ENCODE data around the gene MUL1. TPM values are rescaled to one million over a fixed set of nuclear protein-coding genes. Genes with fewer than 3 reads are reported as not detected.
"Not testable (repeated sequence)": the region's sequence is repeated elsewhere in the genome, so short reads cannot be mapped to it uniquely, and the experiment has no call there.

The MUL1 gene
- total and polyA plus RNA-seq, 2 donors (not counting 1 experiment from before 2014, with no cell fraction given) = 25.7 to 26.9 TPM

GRCh38 chr1:20526267-20526666 lies 18.3 kb upstream of the MUL1 start:
- no peak overlapping the region for H3K4me3 ChIP-seq (replicated peaks in 1 of 4; ENCODE audit: control extremely low read depth in 1 of 4, insufficient read depth in 1 of 4, low read depth in 3 of 4, low read length in 4 of 4)
- no peak overlapping the region for H3K9ac ChIP-seq (ENCODE audit: insufficient read depth, low read length)
- H3K27ac ChIP-seq (ENCODE audit: insufficient read depth, low read length) = no peak overlapping the region
- H3K4me2 ChIP-seq (ENCODE audit: extremely low read depth, insufficient read depth, low read length) = no peak overlapping the region
- no peaks in the 10 kb centered on the region for H4K20me1 ChIP-seq (ENCODE audit: control insufficient read depth, extremely low read depth, insufficient read depth, low read length)
- no peaks in the 10 kb centered on the region for H3K4me1 ChIP-seq (ENCODE audit: control insufficient read depth, extremely low read depth, insufficient read depth, low read length)
- H3K36me3 ChIP-seq (ENCODE audit: control insufficient read depth, insufficient read depth, low read length) = no peaks in the 10 kb centered on the region
- no peak overlapping the region for H2AFZ ChIP-seq (ENCODE audit: low read length)
- TF ChIP-seq CTCF (conservative IDR thresholded peaks at IDR 0.05 in 1 of 2, IDR thresholded peaks at IDR 0.05 in 1 of 2; ENCODE audit: low read depth in 1 of 2, low read length in 2 of 2) (no peak), EZH2 (IDR thresholded peaks at IDR 0.05; ENCODE audit: low read length, missing control alignments) (peak; percentile 27)
- H3K27me3 ChIP-seq (ENCODE audit: control insufficient read depth, insufficient read depth, low read length) = peaks cover 10% of the 10 kb centered on the region
- no peaks in the 10 kb centered on the region for H3K9me3 ChIP-seq (ENCODE audit: control insufficient read depth, insufficient read depth, low read depth, low read length)
- no peak for DNase-seq (ENCODE audit: low read depth in 2 of 2)
- no peaks in the 10 kb centered on the region for H3K79me2 ChIP-seq (ENCODE audit: control insufficient read depth, insufficient read depth, low read length)

GRCh38 chr1:20521960-20522861 lies 14.3 kb upstream of the MUL1 start:
- Histone ChIP-seq H3K36me3 (ENCODE audit: control insufficient read depth, insufficient read depth, low read length) (no peaks in the 10 kb centered on the region), H3K4me1 (ENCODE audit: control insufficient read depth, extremely low read depth, insufficient read depth, low read length) (no peaks in the 10 kb centered on the region), H2AFZ (ENCODE audit: low read length) (peak overlapping the region; percentile 60), H3K9ac (ENCODE audit: insufficient read depth, low read length) (no peak overlapping the region), H3K27me3 (ENCODE audit: control insufficient read depth, insufficient read depth, low read length) (peaks cover 4% of the 10 kb centered on the region), H3K9me3 (ENCODE audit: control insufficient read depth, insufficient read depth, low read depth, low read length) (no peaks in the 10 kb centered on the region), H3K4me2 (ENCODE audit: extremely low read depth, insufficient read depth, low read length) (peak overlapping the region; percentile 27), H3K27ac (ENCODE audit: insufficient read depth, low read length) (no peak overlapping the region), H3K79me2 (ENCODE audit: control insufficient read depth, insufficient read depth, low read length) (no peaks in the 10 kb centered on the region), H3K4me3 (replicated peaks in 1 of 4; ENCODE audit: control extremely low read depth in 1 of 4, insufficient read depth in 1 of 4, low read depth in 3 of 4, low read length in 4 of 4) (no peak overlapping the region), H4K20me1 (ENCODE audit: control insufficient read depth, extremely low read depth, insufficient read depth, low read length) (no peaks in the 10 kb centered on the region)
- DNase-seq (ENCODE audit: low read depth in 2 of 2) = peak; percentile 50 to 81
- TF ChIP-seq CTCF (conservative IDR thresholded peaks at IDR 0.05 in 1 of 2, IDR thresholded peaks at IDR 0.05 in 1 of 2; ENCODE audit: low read depth in 1 of 2, low read length in 2 of 2) (peak; percentile 97 to 98), EZH2 (IDR thresholded peaks at IDR 0.05; ENCODE audit: low read length, missing control alignments) (no peak)

GRCh38 chr1:20519609-20520262 lies 11.8 kb upstream of the MUL1 start:
- not testable (repeated sequence) for H3K27me3 ChIP-seq (ENCODE audit: control insufficient read depth, insufficient read depth, low read length); H3K36me3 ChIP-seq (ENCODE audit: control insufficient read depth, insufficient read depth, low read length); H3K9me3 ChIP-seq (ENCODE audit: control insufficient read depth, insufficient read depth, low read depth, low read length); H3K4me3 ChIP-seq (replicated peaks in 1 of 4; ENCODE audit: control extremely low read depth in 1 of 4, insufficient read depth in 1 of 4, low read depth in 3 of 4, low read length in 4 of 4); H4K20me1 ChIP-seq (ENCODE audit: control insufficient read depth, extremely low read depth, insufficient read depth, low read length); H3K4me2 ChIP-seq (ENCODE audit: extremely low read depth, insufficient read depth, low read length); H3K27ac ChIP-seq (ENCODE audit: insufficient read depth, low read length); H3K9ac ChIP-seq (ENCODE audit: insufficient read depth, low read length); H3K4me1 ChIP-seq (ENCODE audit: control insufficient read depth, extremely low read depth, insufficient read depth, low read length); H2AFZ ChIP-seq (ENCODE audit: low read length); H3K79me2 ChIP-seq (ENCODE audit: control insufficient read depth, insufficient read depth, low read length); DNase-seq (ENCODE audit: low read depth in 2 of 2)

Data from fibroblast of lung (primary cell).